H1 (cell line): ENCODE data around the gene PLEKHO1. TPM values are rescaled to one million over a fixed set of nuclear protein-coding genes. Genes with fewer than 3 reads are reported as not detected.

Experiments
- CTCF ChIA-PET: fragments of 300-600 bp; sonication (Branson Sonifier 250); formaldehyde crosslinking; loops from one replicate; lab custom pipeline; 2021; ENCODE audit not compliant: partially characterized antibody; lab: Charles Lee
- POLR2A ChIA-PET: fragments of 300-600 bp; sonication (Branson Sonifier 250); formaldehyde crosslinking; loops from one replicate; lab custom pipeline; 2021; ENCODE audit warnings: inconsistent platforms; ENCODE audit not compliant: partially characterized antibody; lab: Charles Lee
- DNase-seq, 2 experiments: peaks; one replicate each; pipeline versions ENCODE4 v3.0.0 to v3.0.0-alpha.2; 2010 to 2022; ENCODE audit warnings: low spot score in 2 of 2, low read depth in 1 of 2, mixed read lengths in 1 of 2
- FAIRE-seq: peaks from 2 replicates; lab custom pipeline; 2011; peaks lifted over from hg19 to GRCh38; lab: Jason Lieb, UNC
- H2AFZ ChIP-seq: 2 replicates; pipeline ENCODE4 v1.8.1; 2012; ENCODE audit warnings: low read length, inconsistent platforms
- H2AK5ac ChIP-seq: 2 replicates; pipeline ENCODE4 v1.6.1; 2013; ENCODE audit warnings: low read depth, low read length
- H2BK120ac ChIP-seq: replicated peaks from 2 replicates; pipeline ENCODE3; 2013; ENCODE audit warnings: low read depth, low read length, inconsistent platforms
- H2BK12ac ChIP-seq: 2 replicates; pipeline ENCODE4 v1.6.1; 2013; ENCODE audit warnings: low read depth, low read length
- H2BK15ac ChIP-seq: 2 replicates; pipeline ENCODE4 v1.6.1; 2013; ENCODE audit warnings: low read length
- H2BK20ac ChIP-seq: 2 replicates; pipeline ENCODE4 v1.6.1; 2013; ENCODE audit warnings: low read length
- H2BK5ac ChIP-seq: 2 replicates; pipeline ENCODE4 v1.6.1; 2013; ENCODE audit warnings: low read depth, low read length
- H3K14ac ChIP-seq: 2 replicates; pipeline ENCODE4 v1.6.1; 2013; ENCODE audit warnings: inconsistent platforms; ENCODE audit not compliant: insufficient read length
- H3K18ac ChIP-seq: 2 replicates; pipeline ENCODE4 v1.6.1; 2013; ENCODE audit warnings: low read length; ENCODE audit errors: extremely low read depth
- H3K23ac ChIP-seq: 2 replicates; pipeline ENCODE4 v1.6.1; 2013; ENCODE audit warnings: inconsistent platforms; ENCODE audit not compliant: insufficient read length
- H3K23me2 ChIP-seq: 2 replicates; pipeline ENCODE4 v1.6.1; 2013; ENCODE audit warnings: low read depth, low read length
- H3K27ac ChIP-seq: 2 replicates; pipeline ENCODE4 v1.6.1; 2011; ENCODE audit warnings: low read depth, low read length, inconsistent platforms
- H3K27me3 ChIP-seq, 4 experiments: replicated peaks in 1 of 4; 1 replicate in 1 of 4; 2 replicates in 3 of 4; pipeline versions ENCODE4 v1.6.1 to v1.8.1; 2011 to 2013; ENCODE audit warnings: low read length in 3 of 4, mild to moderate bottlenecking in 3 of 4, inconsistent platforms in 2 of 4, mixed read lengths in 2 of 4, moderate library complexity in 1 of 4; ENCODE audit not compliant: control insufficient read depth in 3 of 4, insufficient read depth in 3 of 4; ENCODE audit errors: extremely low read depth in 1 of 4
- H3K36me3 ChIP-seq, 4 experiments: 2 replicates each; pipeline versions ENCODE4 v1.6.1 to v1.8.1; 2011 to 2013; ENCODE audit warnings: mild to moderate bottlenecking in 4 of 4, low read length in 3 of 4, moderate library complexity in 2 of 4, control low read depth in 1 of 4, inconsistent platforms in 1 of 4; ENCODE audit not compliant: insufficient read depth in 4 of 4, control insufficient read depth in 2 of 4
- H3K4ac ChIP-seq: replicated peaks from 2 replicates; pipeline ENCODE3; 2013; ENCODE audit warnings: low read length, low read depth, mixed read lengths, inconsistent platforms; ENCODE audit not compliant: insufficient read length
- H3K4me1 ChIP-seq, 4 experiments: replicated peaks in 1 of 4; 1 replicate in 1 of 4; 2 replicates in 3 of 4; pipeline versions ENCODE4 v1.6.1 to v1.8.1; 2011 to 2013; ENCODE audit warnings: low read length in 3 of 4, inconsistent platforms in 2 of 4, mixed read lengths in 1 of 4; ENCODE audit not compliant: insufficient read depth in 4 of 4, control insufficient read depth in 3 of 4
- H3K4me2 ChIP-seq, 2 experiments: 2 replicates each; pipeline versions ENCODE4 v1.6.1 to v1.8.1; 2011 to 2013; ENCODE audit warnings: low read depth in 2 of 2, low read length in 2 of 2, control low read depth in 1 of 2, inconsistent platforms in 1 of 2, mild to moderate bottlenecking in 1 of 2; ENCODE audit not compliant: insufficient read depth in 1 of 2
- H3K4me3 ChIP-seq, 4 experiments: fragments of 200-600, 300-600 bp in 1 of 4; sonication (generic), shearing (Covaris generic), sonication (Bioruptor Twin) in 1 of 4; 2 replicates each; pipeline versions ENCODE4 v1.5.1 to v1.8.1; 2011 to 2016; ENCODE audit warnings: low read length in 4 of 4, low read depth in 3 of 4, control low read depth in 2 of 4, inconsistent platforms in 2 of 4, mild to moderate bottlenecking in 2 of 4, mixed read lengths in 1 of 4, moderate library complexity in 1 of 4; ENCODE audit not compliant: insufficient read depth in 2 of 4; ENCODE audit errors: extremely low read depth in 1 of 4
- H3K56ac ChIP-seq: replicated peaks from 2 replicates; pipeline ENCODE3; 2013; ENCODE audit warnings: low read depth, mild to moderate bottlenecking, mixed read lengths, low read length, inconsistent platforms; ENCODE audit not compliant: insufficient read length
- H3K79me1 ChIP-seq: 2 replicates; pipeline ENCODE4 v1.6.1; 2013; ENCODE audit warnings: low read depth, low read length, control low read depth
- H3K79me2 ChIP-seq, 2 experiments: 2 replicates each; pipeline versions ENCODE4 v1.6.1 to v1.8.1; 2012 to 2013; ENCODE audit warnings: low read length in 2 of 2, mild to moderate bottlenecking in 2 of 2, inconsistent platforms in 1 of 2; ENCODE audit not compliant: insufficient read depth in 2 of 2, control insufficient read depth in 1 of 2
- H3K9ac ChIP-seq, 4 experiments: replicated peaks in 1 of 4; 1 replicate in 1 of 4; 2 replicates in 3 of 4; pipeline versions ENCODE4 v1.6.1 to v1.8.1; 2011 to 2013; ENCODE audit warnings: low read depth in 3 of 4, low read length in 3 of 4, control low read depth in 2 of 4, mild to moderate bottlenecking in 2 of 4, moderate library complexity in 2 of 4, inconsistent platforms in 1 of 4; ENCODE audit errors: extremely low read depth in 1 of 4
- H3K9me3 ChIP-seq, 2 experiments: 2 replicates each; pipeline versions ENCODE4 v1.6.1 to v1.8.1; 2012 to 2013; ENCODE audit warnings: mild to moderate bottlenecking in 2 of 2, moderate library complexity in 2 of 2, control low read depth in 1 of 2, inconsistent platforms in 1 of 2, low read depth in 1 of 2, low read length in 1 of 2, mixed read lengths in 1 of 2; ENCODE audit not compliant: insufficient read depth in 2 of 2
- H4K20me1 ChIP-seq, 2 experiments: replicated peaks in 1 of 2; 2 replicates each; pipeline versions ENCODE3 to v1.8.1; 2011 to 2013; ENCODE audit warnings: inconsistent platforms in 2 of 2, low read length in 2 of 2, mild to moderate bottlenecking in 1 of 2; ENCODE audit not compliant: insufficient read depth in 2 of 2, control insufficient read depth in 1 of 2
- H4K5ac ChIP-seq: 2 replicates; pipeline ENCODE4 v1.6.1; 2013; ENCODE audit warnings: low read length, low read depth, mixed read lengths, inconsistent platforms; ENCODE audit not compliant: insufficient read length
- H4K8ac ChIP-seq: 2 replicates; pipeline ENCODE4 v1.8.0; 2013; ENCODE audit warnings: mild to moderate bottlenecking, moderate library complexity, low read length, inconsistent platforms; ENCODE audit not compliant: insufficient read depth; ENCODE audit errors: extremely low read depth
- H4K91ac ChIP-seq: replicated peaks from 2 replicates; pipeline ENCODE3; 2013; ENCODE audit warnings: low read length, mixed read lengths, inconsistent platforms; ENCODE audit not compliant: insufficient read length
- BACH1 ChIP-seq: IDR thresholded peaks from 2 replicates; pipeline ENCODE4 v1.6.1; 2012; ENCODE audit warnings: low read length, improper control_type of control experiment
- CBX8 ChIP-seq: fragments of 300-800, 300-1000 bp; sonication (generic); IDR thresholded peaks from 2 replicates; pipeline ENCODE4 v1.7.1; 2016; ENCODE audit warnings: low read depth, low read length, borderline replicate concordance
- JUND ChIP-seq: IDR thresholded peaks from 2 replicates; pipeline ENCODE4 v1.6.1; 2011; ENCODE audit warnings: mild to moderate bottlenecking, improper control_type of control experiment, low read length
- KDM1A ChIP-seq: fragments of 200-600, 300-600 bp; sonication (generic); IDR thresholded peaks from 2 replicates; pipeline ENCODE4 v1.7.1; 2016; ENCODE audit warnings: mild to moderate bottlenecking, low read length, borderline replicate concordance
- SRF ChIP-seq: IDR thresholded peaks from 2 replicates; pipeline ENCODE4 v1.6.1; 2011; ENCODE audit warnings: mild to moderate bottlenecking, low read depth, low read length, moderate library complexity
- WGBS, 2 experiments: shearing (Covaris generic) in 1 of 2; methylation state at CpG; one replicate each; pipeline versions ENCODE4 v1.1.6 to v1.1.7; 2013 to 2015; ENCODE audit warnings: low lambda C conversion rate in 2 of 2, mixed read lengths in 2 of 2, inconsistent platforms in 1 of 2, low coverage in 1 of 2, missing lambda C conversion rate in 1 of 2; ENCODE audit not compliant: insufficient replicate concordance in 2 of 2, insufficient coverage in 1 of 2, insufficient read length in 1 of 2; ENCODE audit errors: extremely low coverage in 1 of 2, missing lambda C conversion rate in 1 of 2; 5-methylcytosine and 5-hydroxymethylcytosine counted together
- polyA plus RNA-seq, 7 experiments: library from polyadenylated mRNA; depleted of rRNA in 3 of 7; stranded (reverse) in 5 of 7; unstranded in 2 of 7; fragments of >200 nt in 5 of 7; fragments of 200-250 nt in 2 of 7; gene quantifications; 1 replicate in 5 of 7; 2 replicates in 1 of 7; 4 replicates in 1 of 7; pipeline versions ENCODE4 v1.2.1 to v1.2.3, GENCODE V29; 2011 to 2013; ENCODE audit warnings: missing spikeins in 2 of 7, mixed read lengths in 2 of 7
- total RNA-seq: library from RNA; stranded (reverse); fragmentation: NEBNext Ultra II Directional; extraction: Animal tissue kit (Norgen Biotek cat#: 25700); gene quantifications from 2 replicates; pipeline ENCODE4 v1.2.1, GENCODE V29; 2021

PLEKHO1 gene
- total and polyA plus RNA-seq, 2 of the 8 experiments (the other 6 are each of a cell fraction or from before 2014, with no cell fraction given): 23.2 to 37.0 TPM

DNA sequence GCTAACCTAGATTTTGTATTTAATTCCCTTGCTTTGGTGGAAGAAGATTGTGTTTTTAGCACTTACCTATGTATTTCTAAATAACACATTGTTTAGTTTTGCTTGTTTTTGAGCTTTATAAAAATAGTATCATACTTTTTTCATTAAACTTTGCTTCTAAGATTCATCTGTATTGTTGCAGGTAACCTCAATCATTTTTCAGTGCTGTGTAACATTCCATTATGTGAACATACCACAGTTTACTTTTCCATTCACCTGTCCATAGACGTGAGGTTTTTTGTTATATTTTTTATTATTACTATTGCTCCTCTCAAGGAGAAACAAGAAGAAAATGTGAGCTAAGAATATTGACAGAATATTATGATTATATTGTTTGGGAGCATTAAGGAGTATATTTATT is 15.2 kb upstream of the PLEKHO1 start:
- TF ChIP-seq KDM1A (no peak), SRF (no peak), JUND (no peak), CBX8 (no peak), BACH1 (no peak)
- Histone ChIP-seq H2BK12ac (no peak overlapping the region), H3K23ac (no peak overlapping the region), H3K79me1 (no peaks in the 10 kb centered on the region), H2BK20ac (no peak overlapping the region), H2BK5ac (no peak overlapping the region), H3K9me3 (no peaks in the 10 kb centered on the region), H3K36me3 (no peaks in the 10 kb centered on the region; a peak in 1 of 8 replicates), H3K79me2 (no peaks in the 10 kb centered on the region), H3K27ac (no peak overlapping the region), H3K4ac (no peak overlapping the region), H4K8ac (no peak overlapping the region), H4K20me1 (no peaks in the 10 kb centered on the region), H3K23me2 (no peaks in the 10 kb centered on the region), H2AK5ac (no peak overlapping the region), H2AFZ (no peak overlapping the region), H4K91ac (no peak overlapping the region), H2BK15ac (no peak overlapping the region), H4K5ac (no peak overlapping the region), H3K14ac (no peak overlapping the region), H3K4me1 (no peaks in the 10 kb centered on the region), H2BK120ac (no peak overlapping the region), H3K56ac (no peak overlapping the region), H3K4me2 (no peak overlapping the region), H3K4me3 (no peak overlapping the region), H3K27me3 (no peaks in the 10 kb centered on the region), H3K9ac (no peak overlapping the region), H3K18ac (no peak overlapping the region)
- POLR2A ChIA-PET: no interaction called here
- DNase-seq: no peak
- no peak for FAIRE-seq
- WGBS, 2 experiments: 75% methylated on average over 1 of the region's 1 CpG; no CpG with 5 or more reads in 1 of the 2 experiments
- CTCF ChIA-PET: no interaction called here
